ENCODE measurements around the gene GCC2.

The GCC2 gene

DNA sequence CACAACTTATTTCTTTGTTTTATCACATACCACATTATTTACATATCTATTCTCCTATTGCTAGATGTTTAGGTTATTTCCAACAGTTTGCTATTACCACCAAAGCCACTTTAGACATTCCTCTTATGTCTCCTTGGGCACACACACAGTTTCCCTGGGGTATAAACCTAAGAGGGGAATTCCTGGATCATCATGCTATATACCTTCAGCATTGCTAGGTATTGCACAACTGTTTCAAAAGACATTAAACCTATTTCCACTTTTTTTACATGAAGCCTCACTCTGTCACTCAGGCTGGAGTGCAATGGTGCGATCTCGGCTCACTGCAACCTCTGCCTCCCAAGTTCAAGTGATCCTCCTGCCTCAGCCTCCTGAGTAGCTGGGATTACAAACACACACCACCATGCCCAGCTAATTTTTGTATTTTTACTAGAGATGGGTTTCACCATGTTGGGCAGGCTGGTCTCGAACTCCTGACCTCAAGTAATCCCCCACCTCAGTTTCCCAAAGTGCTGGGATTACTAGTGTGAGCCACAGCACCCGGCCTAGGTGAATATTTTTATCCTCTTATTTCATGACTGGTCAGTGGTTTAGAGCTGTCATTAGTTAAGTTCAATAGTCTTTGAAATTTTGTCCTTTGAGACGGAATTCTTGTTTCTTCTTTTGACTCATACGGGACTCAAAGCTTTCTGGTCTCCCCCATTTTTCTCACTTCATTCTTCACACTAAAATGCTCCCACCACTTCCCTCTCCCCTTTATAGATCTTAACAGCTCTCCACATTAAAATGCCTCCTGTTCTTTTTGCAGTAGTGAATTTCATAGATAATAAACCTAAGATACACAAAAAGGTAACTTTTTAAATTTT, 40.9 kb upstream of the GCC2 start:
- no peak overlapping the region for H3K27ac ChIP-seq
- H3K4me3 ChIP-seq = no peak overlapping the region
- DNase-seq (ENCODE audit: low spot score) = no peak
- TF ChIP-seq, protein P1, sequence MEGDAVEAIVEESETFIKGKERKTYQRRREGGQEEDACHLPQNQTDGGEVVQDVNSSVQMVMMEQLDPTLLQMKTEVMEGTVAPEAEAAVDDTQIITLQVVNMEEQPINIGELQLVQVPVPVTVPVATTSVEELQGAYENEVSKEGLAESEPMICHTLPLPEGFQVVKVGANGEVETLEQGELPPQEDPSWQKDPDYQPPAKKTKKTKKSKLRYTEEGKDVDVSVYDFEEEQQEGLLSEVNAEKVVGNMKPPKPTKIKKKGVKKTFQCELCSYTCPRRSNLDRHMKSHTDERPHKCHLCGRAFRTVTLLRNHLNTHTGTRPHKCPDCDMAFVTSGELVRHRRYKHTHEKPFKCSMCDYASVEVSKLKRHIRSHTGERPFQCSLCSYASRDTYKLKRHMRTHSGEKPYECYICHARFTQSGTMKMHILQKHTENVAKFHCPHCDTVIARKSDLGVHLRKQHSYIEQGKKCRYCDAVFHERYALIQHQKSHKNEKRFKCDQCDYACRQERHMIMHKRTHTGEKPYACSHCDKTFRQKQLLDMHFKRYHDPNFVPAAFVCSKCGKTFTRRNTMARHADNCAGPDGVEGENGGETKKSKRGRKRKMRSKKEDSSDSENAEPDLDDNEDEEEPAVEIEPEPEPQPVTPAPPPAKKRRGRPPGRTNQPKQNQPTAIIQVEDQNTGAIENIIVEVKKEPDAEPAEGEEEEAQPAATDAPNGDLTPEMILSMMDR (IDR thresholded peaks at IDR 0.05) = no peak

- Histone ChIP-seq H3K27ac (no peak overlapping the region), H3K4me3 (no peak overlapping the region)
- DNase-seq (ENCODE audit: low spot score) = no peak
- TF ChIP-seq, protein P1 (IDR thresholded peaks at IDR 0.05) = no peak
Measured at GRCh38 chr2:108409768-108410167, 39.2 kb upstream of the GCC2 start.

DNA sequence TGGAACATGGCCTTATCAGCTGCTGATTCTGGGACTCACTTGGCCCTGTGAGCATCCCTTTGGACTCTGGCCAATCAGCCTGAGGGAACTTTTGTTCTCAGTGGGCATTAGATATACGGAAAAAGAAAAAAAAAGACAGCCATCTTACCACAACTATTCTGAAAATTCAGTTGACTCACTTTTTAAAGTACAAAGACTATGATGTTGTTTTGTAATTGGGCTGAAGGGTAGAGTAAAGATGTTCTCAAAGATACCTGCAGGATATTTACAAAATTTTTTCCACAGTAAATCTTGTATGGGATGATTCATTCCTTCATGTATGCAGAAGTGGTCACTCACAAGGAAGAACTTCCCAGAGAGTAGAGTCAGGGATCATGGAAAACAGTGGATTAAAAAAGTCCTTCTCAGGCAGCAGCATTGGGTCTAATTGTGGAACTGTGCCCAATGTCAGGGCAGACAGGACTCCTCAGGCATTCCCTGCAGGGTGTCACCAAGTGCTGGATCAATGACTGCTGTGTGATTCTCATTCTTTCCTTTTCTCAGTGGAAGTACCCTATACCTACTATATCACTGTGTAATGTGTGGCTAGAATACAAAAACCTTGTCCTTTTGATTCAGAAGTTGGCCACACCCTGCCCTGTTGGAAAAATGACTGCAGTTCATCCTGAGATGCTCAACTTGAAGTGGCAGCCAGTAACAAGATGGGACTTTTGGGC, 35.9 kb upstream of the GCC2 start:
- Histone ChIP-seq H3K4me3 (no peak overlapping the region), H3K27ac (no peak overlapping the region)
- TF ChIP-seq, protein P1 (IDR thresholded peaks at IDR 0.05) = no peak
- no peak for DNase-seq (ENCODE audit: low spot score)

DNA sequence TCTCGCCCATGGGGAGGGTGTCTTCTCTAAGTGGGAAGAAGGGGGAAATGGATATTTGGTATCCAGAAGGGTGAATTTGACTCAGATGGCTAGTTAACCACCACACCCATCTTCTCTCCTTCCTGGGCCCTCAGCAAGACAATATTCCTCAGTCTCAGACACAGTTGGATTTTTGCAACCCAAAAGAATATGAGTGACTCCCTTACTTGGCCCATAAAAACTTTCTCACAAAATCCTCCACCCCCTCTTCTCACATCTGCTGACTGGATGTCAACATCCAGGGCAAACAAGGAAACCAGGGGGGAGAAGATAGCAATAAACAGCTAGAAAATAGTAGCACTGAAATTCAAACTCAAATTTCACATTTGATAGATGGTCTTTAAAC, 35.3 kb upstream of the GCC2 start:
- DNase-seq (ENCODE audit: low spot score) = no peak
- TF ChIP-seq, protein P1 (IDR thresholded peaks at IDR 0.05) = no peak
- Histone ChIP-seq H3K4me3 (no peak overlapping the region), H3K27ac (no peak overlapping the region)

DNA sequence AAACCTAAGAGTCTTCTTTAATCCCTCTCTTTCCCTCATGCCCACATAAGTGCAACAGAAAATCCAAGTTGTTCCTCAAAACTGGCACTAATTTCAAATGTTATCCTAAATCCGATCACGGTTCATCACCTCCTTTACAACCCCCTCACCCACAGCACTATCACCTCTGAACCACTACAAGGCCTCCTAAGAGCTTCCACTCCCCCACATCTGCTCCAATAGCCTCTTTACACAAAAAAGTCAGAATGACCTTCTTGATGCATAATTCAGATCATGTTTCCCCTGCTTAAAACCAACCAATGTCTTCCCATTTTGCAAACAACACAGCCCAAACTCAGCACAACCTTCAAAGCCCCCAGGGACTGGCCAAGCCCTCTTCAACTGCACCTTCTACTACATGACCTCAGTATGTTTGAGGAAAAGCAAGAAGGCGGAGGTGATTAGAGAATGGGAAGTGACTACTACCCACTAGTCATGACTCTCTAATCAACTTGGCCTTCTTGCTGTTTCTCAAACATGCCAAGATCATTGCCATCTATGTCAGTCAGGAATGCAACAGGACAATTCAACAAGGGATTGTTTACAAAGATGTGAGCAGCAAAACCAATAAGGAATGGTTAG, 34.6 kb upstream of the GCC2 start:
- no peak for DNase-seq (ENCODE audit: low spot score)
- H3K27ac ChIP-seq = no peak overlapping the region
- TF ChIP-seq, protein P1 (IDR thresholded peaks at IDR 0.05) = no peak

DNA sequence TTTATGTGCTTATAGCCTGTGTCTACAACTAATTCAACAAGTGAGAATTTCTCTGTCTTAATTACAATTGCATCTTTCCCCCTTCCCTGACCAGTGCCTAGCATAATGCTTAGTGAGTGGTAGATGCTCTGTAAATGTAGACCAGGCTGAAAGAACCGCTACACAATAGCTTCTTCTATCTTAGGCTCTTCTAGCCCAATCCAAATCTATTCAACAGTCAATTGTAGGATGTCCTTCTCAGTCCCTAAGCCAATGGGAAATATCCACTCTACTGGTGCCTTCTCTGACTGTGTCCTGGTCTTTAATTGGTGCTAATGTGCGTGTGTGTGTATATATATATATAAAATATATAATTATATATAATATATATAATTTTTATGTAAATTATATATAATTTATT, 34.1 kb upstream of the GCC2 start:
- DNase-seq (ENCODE audit: low spot score) = no peak
- TF ChIP-seq, protein P1 (IDR thresholded peaks at IDR 0.05) = no peak
- no peak overlapping the region for H3K4me3 ChIP-seq
- no peak overlapping the region for H3K27ac ChIP-seq

More for the DNA sequence above, 34.6 kb upstream of the GCC2 start:
- H3K4me3 ChIP-seq = no peak overlapping the region

Measured in coronary artery (tissue), 2 donors.